ENCODE measurements around the gene GTPBP6.

Gene GTPBP6

GRCh38 chrX:340641-341423 lies 22.2 kb upstream of the GTPBP6 start:
- H2BK120ac ChIP-seq (ENCODE audit: low read depth, low read length): no peak overlapping the region
- no peak overlapping the region for H2BK15ac ChIP-seq (ENCODE audit: low read length)
- H3K18ac ChIP-seq (ENCODE audit: low read length): peak overlapping the region; percentile 48
- no peak overlapping the region for H3K4me2 ChIP-seq (ENCODE audit: insufficient read depth, low read length, poor library complexity, severe bottlenecking)
- H3K23ac ChIP-seq (ENCODE audit: low read depth, low read length, poor library complexity): peak overlapping the region; percentile 73
- H3K9me3 ChIP-seq (replicated peaks in 1 of 2; ENCODE audit: control insufficient read depth in 2 of 2, insufficient read depth in 1 of 2, low read depth in 1 of 2, low read length in 2 of 2): peaks cover 15 to 25% of the 10 kb centered on the region in 2 donors
- peaks cover 29 to 56% of the 10 kb centered on the region in 2 donors for H3K36me3 ChIP-seq (replicated peaks in 1 of 2; ENCODE audit: control insufficient read depth in 2 of 2, insufficient read depth in 2 of 2, low read length in 2 of 2)
- peaks cover 2% of the 10 kb centered on the region for H3K79me1 ChIP-seq (ENCODE audit: low read depth, low read length)
- no peak overlapping the region for H2AFZ ChIP-seq (ENCODE audit: low read length)
- no peak overlapping the region for H3K4ac ChIP-seq (ENCODE audit: low read length)
- no peak overlapping the region for H4K91ac ChIP-seq (ENCODE audit: low read depth, low read length, poor library complexity)
- H2AK5ac ChIP-seq (ENCODE audit: low read depth, low read length): no peak overlapping the region
- WGBS, 2 donors (ENCODE audit: extremely low coverage in 2 of 2, insufficient read length in 2 of 2, insufficient replicate concordance in 1 of 2): no CpG with 5 or more reads among the region's 52 CpGs
- H3K4me3 ChIP-seq (ENCODE audit: low read length in 2 of 2): no peak overlapping the region
- no peak overlapping the region for H4K8ac ChIP-seq (ENCODE audit: low read depth, low read length)
- peak overlapping the region; percentile 30 for H3K9ac ChIP-seq (ENCODE audit: low read depth, low read length, poor library complexity)
- H3K27me3 ChIP-seq (ENCODE audit: control insufficient read depth in 3 of 3, insufficient read depth in 3 of 3, low read depth in 1 of 3, low read length in 3 of 3): no peaks in the 10 kb centered on the region
- no peak overlapping the region for H3K14ac ChIP-seq (ENCODE audit: low read length)
- H2BK5ac ChIP-seq (ENCODE audit: low read length): no peak overlapping the region
- H2BK12ac ChIP-seq (ENCODE audit: low read length): no peak overlapping the region
- no peak for DNase-seq (ENCODE audit: low spot score)
- H3K27ac ChIP-seq (replicated peaks; ENCODE audit: low read length): no peak overlapping the region
- H3K4me1 ChIP-seq (ENCODE audit: control insufficient read depth in 2 of 2, insufficient read depth in 1 of 2, low read depth in 1 of 2, low read length in 2 of 2): no peaks in the 10 kb centered on the region

- no peak overlapping the region for H3K27ac ChIP-seq (replicated peaks; ENCODE audit: low read length)
- no CpG with 5 or more reads among the region's 24 CpGs for WGBS, 2 donors (ENCODE audit: extremely low coverage in 2 of 2, insufficient read length in 2 of 2, insufficient replicate concordance in 1 of 2)
- no peak overlapping the region for H2AK5ac ChIP-seq (ENCODE audit: low read depth, low read length)
- H3K23ac ChIP-seq (ENCODE audit: low read depth, low read length, poor library complexity): no peak overlapping the region
- no peak overlapping the region for H3K14ac ChIP-seq (ENCODE audit: low read length)
- H3K4me1 ChIP-seq (ENCODE audit: control insufficient read depth in 2 of 2, insufficient read depth in 1 of 2, low read depth in 1 of 2, low read length in 2 of 2): no peaks in the 10 kb centered on the region
- H2BK5ac ChIP-seq (ENCODE audit: low read length): no peak overlapping the region
- peaks cover 15 to 24% of the 10 kb centered on the region in 2 donors for H3K9me3 ChIP-seq (replicated peaks in 1 of 2; ENCODE audit: control insufficient read depth in 2 of 2, insufficient read depth in 1 of 2, low read depth in 1 of 2, low read length in 2 of 2)
- H3K4me2 ChIP-seq (ENCODE audit: insufficient read depth, low read length, poor library complexity, severe bottlenecking): no peak overlapping the region
- H3K36me3 ChIP-seq (replicated peaks in 1 of 2; ENCODE audit: control insufficient read depth in 2 of 2, insufficient read depth in 2 of 2, low read length in 2 of 2): peaks cover 29 to 59% of the 10 kb centered on the region in 2 donors
- no peak overlapping the region for H3K4ac ChIP-seq (ENCODE audit: low read length)
- no peak overlapping the region for H2AFZ ChIP-seq (ENCODE audit: low read length)
- H4K91ac ChIP-seq (ENCODE audit: low read depth, low read length, poor library complexity): no peak overlapping the region
- H2BK15ac ChIP-seq (ENCODE audit: low read length): no peak overlapping the region
- no peak overlapping the region for H3K4me3 ChIP-seq (ENCODE audit: low read length in 2 of 2)
- no peak for DNase-seq (ENCODE audit: low spot score)
- H4K8ac ChIP-seq (ENCODE audit: low read depth, low read length): no peak overlapping the region
- H3K27me3 ChIP-seq (ENCODE audit: control insufficient read depth in 3 of 3, insufficient read depth in 3 of 3, low read depth in 1 of 3, low read length in 3 of 3): no peaks in the 10 kb centered on the region
- H2BK12ac ChIP-seq (ENCODE audit: low read length): no peak overlapping the region
- H3K18ac ChIP-seq (ENCODE audit: low read length): no peak overlapping the region
- H2BK120ac ChIP-seq (ENCODE audit: low read depth, low read length): no peak overlapping the region
- no peak overlapping the region for H3K9ac ChIP-seq (ENCODE audit: low read depth, low read length, poor library complexity)
- peaks cover 2% of the 10 kb centered on the region for H3K79me1 ChIP-seq (ENCODE audit: low read depth, low read length)
Measured at GRCh38 chrX:340121-340520, 21.5 kb upstream of the GTPBP6 start.

GRCh38 chrX:338836-339400 lies 20.3 kb upstream of the GTPBP6 start:
- DNase-seq (ENCODE audit: low spot score): no peak
- Histone ChIP-seq H3K4me2 (ENCODE audit: insufficient read depth, low read length, poor library complexity, severe bottlenecking) (no peak overlapping the region), H3K9me3 (replicated peaks in 1 of 2; ENCODE audit: control insufficient read depth in 2 of 2, insufficient read depth in 1 of 2, low read depth in 1 of 2, low read length in 2 of 2) (peaks cover 9 to 14% of the 10 kb centered on the region in 2 donors), H3K27me3 (ENCODE audit: control insufficient read depth in 3 of 3, insufficient read depth in 3 of 3, low read depth in 1 of 3, low read length in 3 of 3) (no peaks in the 10 kb centered on the region), H2BK12ac (ENCODE audit: low read length) (no peak overlapping the region), H2AK5ac (ENCODE audit: low read depth, low read length) (no peak overlapping the region), H3K79me1 (ENCODE audit: low read depth, low read length) (peaks cover 4% of the 10 kb centered on the region), H2BK120ac (ENCODE audit: low read depth, low read length) (no peak overlapping the region), H3K36me3 (replicated peaks in 1 of 2; ENCODE audit: control insufficient read depth in 2 of 2, insufficient read depth in 2 of 2, low read length in 2 of 2) (peaks cover 23 to 59% of the 10 kb centered on the region in 2 donors), H2BK15ac (ENCODE audit: low read length) (no peak overlapping the region), H3K23ac (ENCODE audit: low read depth, low read length, poor library complexity) (peak overlapping the region; percentile 91), H2BK5ac (ENCODE audit: low read length) (no peak overlapping the region), H3K18ac (ENCODE audit: low read length) (peak overlapping the region; percentile 57), H2AFZ (ENCODE audit: low read length) (no peak overlapping the region), H3K27ac (replicated peaks; ENCODE audit: low read length) (no peak overlapping the region), H3K4ac (ENCODE audit: low read length) (no peak overlapping the region), H3K4me3 (ENCODE audit: low read length in 2 of 2) (peak overlapping the region in 1 of 2 donors; percentile 22), H3K14ac (ENCODE audit: low read length) (no peak overlapping the region), H4K91ac (ENCODE audit: low read depth, low read length, poor library complexity) (no peak overlapping the region), H4K8ac (ENCODE audit: low read depth, low read length) (no peak overlapping the region), H3K9ac (ENCODE audit: low read depth, low read length, poor library complexity) (peak overlapping the region; percentile 30), H3K4me1 (ENCODE audit: control insufficient read depth in 2 of 2, insufficient read depth in 1 of 2, low read depth in 1 of 2, low read length in 2 of 2) (no peaks in the 10 kb centered on the region)
- no CpG with 5 or more reads among the region's 44 CpGs for WGBS, 2 donors (ENCODE audit: extremely low coverage in 2 of 2, insufficient read length in 2 of 2, insufficient replicate concordance in 1 of 2)

- WGBS, 2 donors (ENCODE audit: extremely low coverage in 2 of 2, insufficient read length in 2 of 2, insufficient replicate concordance in 1 of 2): no CpG with 5 or more reads among the region's 53 CpGs
- H3K4me2 ChIP-seq (ENCODE audit: insufficient read depth, low read length, poor library complexity, severe bottlenecking): no peak overlapping the region
- H3K9me3 ChIP-seq (replicated peaks in 1 of 2; ENCODE audit: control insufficient read depth in 2 of 2, insufficient read depth in 1 of 2, low read depth in 1 of 2, low read length in 2 of 2): peaks cover 9 to 14% of the 10 kb centered on the region in 2 donors
- H3K27me3 ChIP-seq (ENCODE audit: control insufficient read depth in 3 of 3, insufficient read depth in 3 of 3, low read depth in 1 of 3, low read length in 3 of 3): no peaks in the 10 kb centered on the region
- H3K4ac ChIP-seq (ENCODE audit: low read length): no peak overlapping the region
- H4K8ac ChIP-seq (ENCODE audit: low read depth, low read length): no peak overlapping the region
- H2BK120ac ChIP-seq (ENCODE audit: low read depth, low read length): no peak overlapping the region
- peak overlapping the region; percentile 91 for H3K23ac ChIP-seq (ENCODE audit: low read depth, low read length, poor library complexity)
- no peak for DNase-seq (ENCODE audit: low spot score)
- no peak overlapping the region for H4K91ac ChIP-seq (ENCODE audit: low read depth, low read length, poor library complexity)
- no peak overlapping the region for H2BK12ac ChIP-seq (ENCODE audit: low read length)
- peak overlapping the region; percentile 30 for H3K9ac ChIP-seq (ENCODE audit: low read depth, low read length, poor library complexity)
- no peak overlapping the region for H3K18ac ChIP-seq (ENCODE audit: low read length)
- no peak overlapping the region for H3K4me3 ChIP-seq (ENCODE audit: low read length in 2 of 2)
- H2AK5ac ChIP-seq (ENCODE audit: low read depth, low read length): no peak overlapping the region
- peaks cover 4% of the 10 kb centered on the region for H3K79me1 ChIP-seq (ENCODE audit: low read depth, low read length)
- no peaks in the 10 kb centered on the region for H3K4me1 ChIP-seq (ENCODE audit: control insufficient read depth in 2 of 2, insufficient read depth in 1 of 2, low read depth in 1 of 2, low read length in 2 of 2)
- no peak overlapping the region for H3K27ac ChIP-seq (replicated peaks; ENCODE audit: low read length)
- H2BK15ac ChIP-seq (ENCODE audit: low read length): no peak overlapping the region
- H2BK5ac ChIP-seq (ENCODE audit: low read length): no peak overlapping the region
- no peak overlapping the region for H2AFZ ChIP-seq (ENCODE audit: low read length)
- peaks cover 26 to 63% of the 10 kb centered on the region in 2 donors for H3K36me3 ChIP-seq (replicated peaks in 1 of 2; ENCODE audit: control insufficient read depth in 2 of 2, insufficient read depth in 2 of 2, low read length in 2 of 2)
- no peak overlapping the region for H3K14ac ChIP-seq (ENCODE audit: low read length)
Measured at GRCh38 chrX:338281-338835, 19.8 kb upstream of the GTPBP6 start.

Measured in neuronal stem cell (in vitro differentiated cells).